HG02798 (cell line): ENCODE data around the gene PALLD.
"Not testable (repeated sequence)": the region's sequence is repeated elsewhere in the genome, so short reads cannot be mapped to it uniquely, and the experiment has no call there.

ENCODE experiments used
- ATAC-seq: cut with Tn5 transposase; IDR thresholded peaks from one replicate; pipeline ENCODE4 v1.9.1; 2021; ENCODE audit warnings: mild to moderate bottlenecking; ENCODE audit not compliant: unreplicated experiment, poor library complexity

The PALLD gene

DNA sequence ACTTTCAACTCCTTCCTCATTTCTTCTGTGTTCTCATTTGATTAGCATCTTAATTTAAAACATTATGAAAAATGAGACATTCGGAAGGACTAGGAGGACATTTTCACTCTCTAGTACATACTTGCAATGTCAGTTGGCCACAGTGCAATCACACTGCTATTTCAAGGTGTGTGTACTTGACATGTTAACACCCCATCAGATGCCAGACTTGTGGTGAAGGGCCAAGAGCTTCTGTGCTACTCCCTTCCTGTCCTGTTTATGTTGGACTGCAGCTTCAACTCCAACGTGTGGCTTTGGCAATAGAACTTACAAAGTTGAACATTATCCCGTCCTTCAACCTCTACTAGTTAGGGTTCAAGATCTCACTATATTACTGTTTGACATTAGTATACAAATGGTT is 221.0 kb downstream of the PALLD start:
- ATAC-seq = no peak

- no peak for ATAC-seq
These were observed 222.9 kb downstream of the PALLD start for GRCh38 chr4:168719725-168720124.

DNA sequence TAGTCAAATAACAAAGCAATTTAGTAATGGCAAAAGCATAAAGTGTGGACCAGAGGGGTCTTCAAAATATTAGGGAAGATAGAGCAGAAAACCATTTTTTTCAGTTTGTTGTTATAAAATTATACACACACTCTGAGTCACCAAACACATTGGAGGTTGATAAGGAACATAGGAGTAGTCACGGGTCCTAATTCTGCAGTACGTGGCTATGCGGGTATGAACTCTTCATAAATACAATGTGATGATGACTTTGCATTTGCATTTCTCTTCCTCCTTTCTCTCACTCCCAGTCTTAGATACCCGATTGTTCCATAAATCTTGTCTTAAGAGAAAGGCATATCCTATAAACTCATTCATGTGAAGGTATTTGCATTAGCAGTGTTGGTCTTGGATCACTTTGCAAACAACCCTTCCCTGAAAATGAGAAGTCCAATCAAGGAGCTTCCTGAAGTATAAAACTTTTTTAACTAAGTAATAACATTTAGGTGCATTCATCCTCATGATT is 223.6 kb downstream of the PALLD start:
- ATAC-seq = no peak

- no peak for ATAC-seq
These were observed 225.5 kb downstream of the PALLD start for GRCh38 chr4:168722391-168722790.

DNA sequence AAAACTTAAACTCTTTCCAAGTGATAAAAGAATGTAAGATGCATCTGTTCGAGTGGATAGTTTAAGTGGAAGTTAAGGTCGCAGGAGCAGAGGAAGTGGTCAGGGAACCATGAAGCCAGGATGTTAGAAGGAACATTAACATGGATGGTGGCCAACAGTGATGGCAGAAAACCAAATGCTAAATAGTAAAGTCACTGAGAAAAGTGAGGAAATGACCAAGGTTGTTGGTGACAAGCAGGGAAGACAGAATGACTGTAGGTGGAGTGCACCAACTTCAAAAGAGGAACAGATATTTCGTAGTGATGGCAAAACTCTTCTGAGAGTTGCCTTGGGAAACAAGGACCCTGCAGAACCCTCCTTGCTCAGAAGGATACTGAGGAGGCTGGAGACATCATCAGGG is 226.2 kb downstream of the PALLD start:
- no peak for ATAC-seq

DNA sequence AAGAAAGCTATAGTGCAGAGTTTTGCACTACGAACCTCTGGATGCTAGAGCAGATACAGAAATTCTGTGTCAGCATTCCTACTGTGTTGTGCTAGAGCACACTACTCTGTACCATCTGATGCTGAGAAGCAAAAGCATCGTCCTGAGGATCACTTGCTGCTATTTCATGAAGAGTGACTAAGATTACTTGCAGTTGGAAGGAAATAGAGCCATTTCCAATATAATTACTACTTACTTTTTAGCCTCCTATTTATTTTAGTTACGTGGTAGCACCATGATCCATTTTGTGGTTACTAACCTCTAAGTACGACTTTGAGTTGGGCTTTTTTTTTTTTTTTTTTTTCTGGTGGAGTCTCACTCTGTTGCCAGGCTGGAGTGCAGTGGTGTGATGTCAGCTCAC is 226.7 kb downstream of the PALLD start:
- no peak for ATAC-seq

- ATAC-seq = no peak
These were observed 227.4 kb downstream of the PALLD start for GRCh38 chr4:168724243-168724642.

- ATAC-seq = no peak
These were observed 228.0 kb downstream of the PALLD start for GRCh38 chr4:168724686-168725411.

DNA sequence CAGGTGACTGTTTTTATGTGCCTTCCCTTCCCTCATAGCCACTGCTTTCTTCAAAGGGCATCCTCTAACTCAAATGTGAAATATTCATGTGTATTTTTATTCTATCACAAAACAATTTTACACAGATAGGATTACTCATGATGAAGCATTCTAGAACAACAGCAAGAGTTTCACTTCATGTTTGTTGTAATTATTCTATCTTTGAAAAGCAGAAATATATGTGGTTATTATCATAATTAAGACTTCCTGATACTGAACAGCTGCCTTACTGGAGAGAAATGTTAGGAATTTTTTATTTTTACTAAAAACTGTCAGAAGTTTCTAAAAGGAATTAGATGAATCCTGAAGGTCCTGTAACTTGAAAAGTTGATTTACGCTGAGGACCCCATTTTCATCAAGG is 229.1 kb downstream of the PALLD start:
- no peak for ATAC-seq

GRCh38 chr4:168727181-168727580 is 230.3 kb downstream of the PALLD start:
- ATAC-seq = not testable (repeated sequence)

DNA sequence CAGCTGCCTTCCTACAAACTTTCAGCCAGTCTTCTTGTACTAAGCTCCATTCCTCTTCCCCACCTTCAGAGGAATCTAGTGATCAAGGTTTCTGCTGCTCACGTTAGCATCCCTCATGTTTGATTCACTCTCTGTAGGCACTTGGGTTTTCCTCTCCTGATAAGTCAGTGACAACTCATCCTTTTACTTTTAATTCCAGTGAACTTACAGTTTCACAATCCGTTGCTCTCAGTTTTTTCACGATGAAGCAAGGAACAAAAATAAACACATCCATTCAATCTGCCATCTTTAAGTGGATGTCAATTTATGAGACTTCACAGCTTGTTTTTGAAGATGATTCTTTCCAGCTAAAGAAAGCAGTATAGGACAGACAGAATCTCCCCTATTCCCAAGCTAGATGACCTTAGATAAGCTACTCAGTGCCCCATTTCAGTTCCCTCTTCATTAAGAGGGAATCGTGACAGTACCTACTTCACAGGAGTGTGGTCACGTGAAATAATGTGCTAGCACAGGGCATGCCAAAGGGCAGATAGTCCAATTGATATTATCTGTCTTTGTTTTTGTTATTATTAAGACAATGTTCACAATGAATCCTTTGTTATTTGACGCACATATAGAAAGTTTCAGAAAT is 234.3 kb downstream of the PALLD start:
- ATAC-seq = no peak

DNA sequence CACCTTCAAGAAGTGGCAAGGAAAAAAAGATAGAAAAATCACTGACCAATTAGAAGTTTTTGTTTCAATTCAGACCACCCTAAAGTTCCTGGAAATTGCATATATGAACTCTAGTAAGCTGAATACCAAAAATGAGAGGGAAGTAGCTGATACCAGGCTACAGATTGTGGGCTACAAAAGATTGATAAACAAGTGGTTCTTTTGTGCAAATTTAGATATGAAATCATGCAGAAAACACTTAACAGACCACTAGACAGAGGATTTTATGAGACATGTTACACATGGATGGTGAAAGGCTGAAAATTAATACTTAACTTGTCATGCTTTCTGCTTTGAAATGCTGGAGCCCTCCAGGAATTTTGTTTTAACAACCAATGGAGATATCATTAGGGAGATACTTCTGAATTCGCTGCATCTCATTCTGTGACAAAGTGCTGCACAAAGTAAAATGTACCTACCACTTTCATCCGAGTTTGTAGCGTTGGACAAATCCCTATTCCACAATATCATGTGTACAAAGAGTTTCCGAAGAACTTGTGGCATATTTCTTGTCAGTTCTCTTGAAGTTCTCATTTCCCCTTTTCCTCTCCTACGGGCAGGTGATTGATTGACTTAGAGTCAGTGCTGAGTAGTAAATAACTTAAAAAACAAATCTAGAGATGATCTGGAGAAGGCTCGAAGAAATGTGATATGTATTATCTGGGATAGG is 235.0 kb downstream of the PALLD start:
- no peak for ATAC-seq

GRCh38 chr4:168732714-168733113 is 235.9 kb downstream of the PALLD start:
- no peak for ATAC-seq

DNA sequence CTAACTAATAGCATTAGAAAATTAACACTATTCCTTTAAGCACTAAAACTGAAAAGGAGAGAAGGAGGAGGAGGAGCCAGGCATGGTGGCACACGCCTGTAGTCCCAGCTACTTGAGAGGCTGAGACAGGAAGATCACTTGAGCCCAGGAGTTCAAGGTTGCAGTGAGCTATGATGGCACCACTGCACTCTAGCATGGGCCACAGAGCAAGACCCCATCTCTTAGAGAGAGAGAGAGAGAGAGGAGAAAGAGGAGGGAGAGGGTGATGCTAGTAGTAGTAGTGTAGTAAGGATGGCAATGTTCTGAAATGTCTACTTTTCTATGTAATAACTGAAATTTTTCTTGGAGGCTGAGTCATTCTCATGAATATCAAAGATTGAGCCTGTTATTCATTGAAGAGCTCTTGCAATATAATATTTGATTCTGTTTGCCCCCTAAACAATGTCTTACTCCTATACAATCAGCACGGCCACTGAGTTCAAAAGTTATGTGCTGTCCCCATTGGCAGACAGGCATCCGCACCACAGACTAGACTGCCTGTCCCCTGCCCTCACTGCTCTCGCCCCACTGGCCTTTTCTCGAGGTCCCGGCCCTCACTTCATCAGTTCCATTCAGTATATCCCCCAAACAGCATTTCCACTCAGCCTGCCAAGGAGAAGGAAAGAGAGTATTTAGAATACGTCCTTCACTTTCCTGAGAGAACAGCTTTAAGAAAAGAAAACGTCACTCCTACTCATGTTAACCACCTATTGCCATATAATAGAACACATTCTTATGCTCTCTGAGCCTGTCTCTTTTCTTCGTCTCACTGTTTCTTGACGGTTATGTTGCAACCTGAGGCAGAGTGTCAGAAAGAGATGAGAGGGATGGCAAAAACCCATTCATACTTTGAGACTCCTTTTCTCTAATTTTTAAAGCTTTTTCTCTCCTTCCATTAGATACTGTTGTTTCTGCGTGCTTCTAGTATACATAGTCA is 238.1 kb downstream of the PALLD start:
- no peak for ATAC-seq

GRCh38 chr4:168735735-168736134 is 238.9 kb downstream of the PALLD start:
- ATAC-seq = no peak

- ATAC-seq = no peak
These were observed 240.3 kb downstream of the PALLD start for GRCh38 chr4:168736860-168737805.

- no peak for ATAC-seq
These were observed 240.9 kb downstream of the PALLD start for GRCh38 chr4:168737806-168738172.

DNA sequence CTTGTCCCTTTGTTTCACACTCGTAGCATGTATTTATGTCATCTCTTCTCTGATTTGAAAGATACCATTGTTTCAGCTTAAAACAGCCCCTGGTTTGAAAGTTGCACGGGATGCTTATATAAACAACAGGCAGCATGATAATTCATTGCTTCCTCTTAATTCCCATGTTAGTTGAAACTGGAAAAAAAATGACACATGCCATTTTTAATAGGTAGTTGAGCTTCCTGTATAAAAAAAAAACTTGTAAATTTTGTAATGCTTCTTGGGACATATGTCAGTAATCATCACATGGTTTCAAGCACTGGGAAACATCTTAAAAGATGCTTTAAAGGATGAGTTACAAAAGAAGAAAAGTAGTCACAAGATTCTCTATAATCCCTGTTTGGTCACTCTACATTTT is 243.0 kb downstream of the PALLD start:
- no peak for ATAC-seq

DNA sequence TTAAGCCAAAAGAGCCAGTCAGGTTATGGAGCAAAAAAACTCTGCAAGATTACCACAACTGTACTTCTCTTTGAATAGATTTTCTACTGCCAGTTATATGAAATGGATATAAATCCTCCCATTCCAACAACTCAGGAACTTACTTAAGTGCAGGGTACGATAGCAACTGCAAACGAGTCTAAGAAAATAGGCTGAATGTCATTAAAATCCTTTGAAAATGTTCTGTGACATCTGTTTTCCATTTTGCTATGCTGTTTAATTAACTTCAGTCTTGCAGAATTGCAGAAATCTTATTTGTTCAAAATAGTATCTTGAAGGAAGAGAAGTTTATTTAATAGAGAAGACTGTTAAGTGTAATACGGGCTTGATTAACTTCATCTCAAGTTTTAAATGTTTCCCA is 243.8 kb downstream of the PALLD start:
- no peak for ATAC-seq
